ENCODE data around the gene SLC37A1.

DNA sequence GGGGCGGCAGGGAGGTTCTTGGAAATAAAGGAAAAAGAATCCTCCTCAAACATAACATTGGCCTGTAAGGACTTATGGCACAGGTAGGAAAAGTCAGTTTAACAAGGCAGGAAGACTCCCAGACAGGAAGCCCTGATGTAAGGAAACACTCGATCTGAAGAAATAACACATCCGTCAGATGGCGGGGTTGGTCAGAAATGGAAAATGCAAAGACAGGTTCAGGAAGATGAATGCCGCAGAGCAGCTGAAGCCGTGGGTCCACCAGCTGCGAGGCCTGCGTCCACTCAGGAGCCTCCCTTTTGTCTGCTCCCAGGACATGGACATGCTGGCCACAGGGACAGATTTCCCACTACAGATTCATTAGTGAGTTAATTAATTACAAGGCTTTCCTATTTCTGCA lies 21.5 kb upstream of the SLC37A1 start:
- TF ChIP-seq, protein P1, sequence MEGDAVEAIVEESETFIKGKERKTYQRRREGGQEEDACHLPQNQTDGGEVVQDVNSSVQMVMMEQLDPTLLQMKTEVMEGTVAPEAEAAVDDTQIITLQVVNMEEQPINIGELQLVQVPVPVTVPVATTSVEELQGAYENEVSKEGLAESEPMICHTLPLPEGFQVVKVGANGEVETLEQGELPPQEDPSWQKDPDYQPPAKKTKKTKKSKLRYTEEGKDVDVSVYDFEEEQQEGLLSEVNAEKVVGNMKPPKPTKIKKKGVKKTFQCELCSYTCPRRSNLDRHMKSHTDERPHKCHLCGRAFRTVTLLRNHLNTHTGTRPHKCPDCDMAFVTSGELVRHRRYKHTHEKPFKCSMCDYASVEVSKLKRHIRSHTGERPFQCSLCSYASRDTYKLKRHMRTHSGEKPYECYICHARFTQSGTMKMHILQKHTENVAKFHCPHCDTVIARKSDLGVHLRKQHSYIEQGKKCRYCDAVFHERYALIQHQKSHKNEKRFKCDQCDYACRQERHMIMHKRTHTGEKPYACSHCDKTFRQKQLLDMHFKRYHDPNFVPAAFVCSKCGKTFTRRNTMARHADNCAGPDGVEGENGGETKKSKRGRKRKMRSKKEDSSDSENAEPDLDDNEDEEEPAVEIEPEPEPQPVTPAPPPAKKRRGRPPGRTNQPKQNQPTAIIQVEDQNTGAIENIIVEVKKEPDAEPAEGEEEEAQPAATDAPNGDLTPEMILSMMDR (conservative IDR thresholded peaks at IDR 0.05; ENCODE audit: low read depth, low read length) = no peak
- TF ChIP-seq EZH2 (IDR thresholded peaks at IDR 0.05; ENCODE audit: borderline replicate concordance, low read depth, low read length, poor library complexity, severe bottlenecking) = no peak

Measured in A673 (cell line).